Breast epithelium (tissue), 4 donors: ENCODE results near the gene TCOF1. TPM values are rescaled to one million over a fixed set of nuclear protein-coding genes. Genes with fewer than 3 reads are reported as not detected.

Source experiments
- DNase-seq, 2 donors: peaks; one replicate each; pipeline ENCODE4 v3.0.0-alpha.2; 2019; ENCODE audit warnings: low spot score in 2 of 2
- H3K27ac ChIP-seq, 2 donors: fragments of 200-600 bp; sonication (generic) in 1 of 2; one replicate each; pipeline ENCODE4 v1.5.1; 2016 to 2019; ENCODE audit warnings: mild to moderate bottlenecking in 1 of 2
- H3K27me3 ChIP-seq, 2 donors: fragments of 200-600 bp; sonication (generic) in 1 of 2; one replicate each; pipeline versions ENCODE4 v1.5.1 to v1.6.0; 2017 to 2019; ENCODE audit warnings: control low read depth in 1 of 2, mild to moderate bottlenecking in 1 of 2
- H3K36me3 ChIP-seq: fragments of 200-600 bp; one replicate; pipeline ENCODE4 v1.5.1; 2019
- H3K4me1 ChIP-seq, 2 donors: fragments of 200-600 bp; sonication (generic); one replicate each; pipeline ENCODE4 v1.5.1; 2016 to 2019; ENCODE audit warnings: control low read depth in 1 of 2
- H3K4me3 ChIP-seq, 3 donors: fragments of 200-600 bp; sonication (generic); 1 replicate in 2 of 3; 2 replicates in 1 of 3; pipeline ENCODE4 v1.5.1; 2016 to 2019; ENCODE audit warnings: mild to moderate bottlenecking in 3 of 3, moderate library complexity in 2 of 3
- H3K9me3 ChIP-seq, 2 donors: fragments of 200-600 bp; sonication (generic) in 1 of 2; one replicate each; pipeline ENCODE4 v1.5.1; 2016 to 2019; ENCODE audit warnings: control low read depth in 1 of 2
- CTCF ChIP-seq, 3 donors: fragments of 450-650 bp; IDR thresholded peaks; one replicate each; pipeline ENCODE4 v1.5.1; 2016 to 2017; ENCODE audit warnings: antibody characterized with exemption in 3 of 3, mild to moderate bottlenecking in 3 of 3, moderate library complexity in 3 of 3
- POLR2A ChIP-seq: fragments of 450-650 bp; IDR thresholded peaks from one replicate; pipeline ENCODE4 v1.6.1; 2016; ENCODE audit warnings: antibody characterized with exemption, mild to moderate bottlenecking, moderate library complexity
- POLR2AphosphoS5 ChIP-seq, 3 donors: sonication (generic); formaldehyde crosslinking; IDR thresholded peaks; one replicate each; pipeline ENCODE4 v1.6.1; 2017; ENCODE audit warnings: antibody characterized with exemption in 3 of 3
- intact Hi-C: fragments of 100-400 bp; cut with DNase I; formaldehyde crosslinking; loops from one replicate; pipeline ENCODE4 v1.15.1; 2023; ENCODE audit warnings: low total_unique reads
- total RNA-seq, 3 donors: library from RNA; depleted of rRNA; stranded (reverse); fragments of >200 nt; gene quantifications; one replicate each; pipeline ENCODE4 v1.1.0, GENCODE V29; 2016

The TCOF1 gene
- total RNA-seq, 3 donors from 2014 or later, result 20.6 to 37.7 (median 36.1) TPM

DNA sequence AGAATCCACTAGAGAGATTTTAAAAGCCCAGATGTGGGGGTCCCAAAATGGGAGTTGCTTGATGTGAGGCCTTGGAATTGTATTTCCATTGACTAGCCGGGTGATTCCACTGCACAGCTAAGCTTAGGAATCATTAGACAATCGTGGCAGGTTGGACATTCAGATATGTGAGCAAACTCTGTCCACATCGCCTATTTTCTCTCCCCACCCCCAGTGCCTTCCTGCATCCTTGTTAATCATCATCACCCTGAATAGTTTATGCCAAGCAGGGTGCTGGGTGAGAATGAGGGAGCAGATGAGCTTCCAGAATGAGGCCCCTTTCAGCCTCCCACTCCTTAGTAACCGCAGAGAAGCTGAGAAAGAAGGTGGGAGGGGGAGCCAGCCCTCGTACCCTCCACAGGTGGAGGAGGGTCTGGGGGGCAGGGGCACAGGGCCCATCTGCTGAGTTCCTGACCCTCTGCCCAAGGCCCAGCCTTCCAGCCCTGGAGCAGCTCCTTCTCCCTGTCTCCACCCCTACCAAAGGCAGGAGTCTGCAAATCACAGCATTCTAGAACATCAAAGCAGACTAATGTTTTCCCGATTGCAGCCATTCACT is 7.7 kb upstream of the TCOF1 start:
- Histone ChIP-seq H3K27ac (no peak overlapping the region), H3K36me3 (no peaks in the 10 kb centered on the region), H3K9me3 (no peaks in the 10 kb centered on the region), H3K4me1 (no peaks in the 10 kb centered on the region), H3K4me3 (no peak overlapping the region), H3K27me3 (no peaks in the 10 kb centered on the region)
- no peak for DNase-seq
- TF ChIP-seq POLR2A (no peak), CTCF (IDR thresholded peaks at IDR 0.05) (no peak), POLR2AphosphoS5 (IDR thresholded peaks at IDR 0.05) (no peak)
- intact Hi-C loops, result no loop called here

DNA sequence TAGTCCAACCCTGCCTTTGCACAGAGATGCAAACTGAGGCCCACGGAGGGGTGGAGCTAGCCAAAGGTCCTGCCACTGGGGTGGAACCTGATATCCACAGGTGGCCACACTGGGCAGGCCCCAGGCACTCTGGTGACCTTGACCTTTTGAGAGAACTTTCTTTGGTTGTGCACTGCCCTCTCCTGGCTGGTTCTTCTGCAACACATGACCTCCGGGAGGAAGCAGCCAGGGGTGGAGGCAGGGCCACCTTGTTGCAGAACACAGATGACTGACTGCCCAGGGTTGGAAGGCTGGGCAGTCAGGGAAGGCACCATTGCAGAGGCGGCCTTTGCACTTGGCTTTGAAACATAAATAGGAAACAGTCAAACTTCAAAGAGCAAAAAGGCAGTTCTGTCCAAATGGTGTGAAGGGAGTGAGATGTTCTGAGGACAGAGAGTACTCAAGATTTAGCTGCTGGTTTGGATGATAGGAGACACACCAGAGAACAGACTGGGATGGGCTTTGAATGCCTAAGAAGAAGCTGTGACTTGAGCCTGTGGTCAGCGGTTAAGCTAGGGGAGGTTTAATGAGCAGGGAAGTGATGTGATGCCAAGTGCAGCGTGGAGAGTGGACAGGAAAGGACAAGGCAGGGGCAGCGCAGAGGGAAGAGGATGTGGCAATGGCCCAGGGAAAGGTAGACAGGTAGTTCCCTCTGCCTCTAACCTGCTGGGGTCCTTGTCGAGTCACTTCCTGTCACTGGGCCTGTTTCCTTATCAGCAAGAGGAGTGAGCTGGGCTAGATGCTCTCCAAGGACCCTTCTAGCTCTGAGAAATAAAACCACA is 6.8 kb upstream of the TCOF1 start:
- no peaks in the 10 kb centered on the region for H3K9me3 ChIP-seq
- intact Hi-C loops, result no loop called here

GRCh38 chr5:150352244-150353031 is 5.1 kb upstream of the TCOF1 start:
- no peaks in the 10 kb centered on the region for H3K36me3 ChIP-seq
- intact Hi-C loops, result no loop called here
- H3K4me3 ChIP-seq, result no peak overlapping the region
- H3K9me3 ChIP-seq, result no peaks in the 10 kb centered on the region
- no peak for DNase-seq
- H3K4me1 ChIP-seq, result no peaks in the 10 kb centered on the region
- TF ChIP-seq POLR2A, result no peak
- no peak for TF ChIP-seq POLR2AphosphoS5 (IDR thresholded peaks at IDR 0.05)
- TF ChIP-seq CTCF (IDR thresholded peaks at IDR 0.05), result no peak
- peak overlapping the region; percentile 65 for H3K27ac ChIP-seq
- no peaks in the 10 kb centered on the region for H3K27me3 ChIP-seq

More for the DNA sequence above, 6.8 kb upstream of the TCOF1 start:
- H3K27ac ChIP-seq, result no peak overlapping the region
- peak; percentile 25 to 58 for DNase-seq
- no peak overlapping the region for H3K4me3 ChIP-seq
- H3K4me1 ChIP-seq, result no peaks in the 10 kb centered on the region
- TF ChIP-seq POLR2AphosphoS5 (IDR thresholded peaks at IDR 0.05) (no peak), CTCF (IDR thresholded peaks at IDR 0.05) (peak in 1 of 3 donors; percentile 52)
- H3K36me3 ChIP-seq, result no peaks in the 10 kb centered on the region
- H3K27me3 ChIP-seq, result no peaks in the 10 kb centered on the region

GRCh38 chr5:150353032-150353675 is 4.3 kb upstream of the TCOF1 start:
- intact Hi-C loops, result no loop called here
- Histone ChIP-seq H3K27me3 (no peaks in the 10 kb centered on the region), H3K4me3 (no peak overlapping the region), H3K36me3 (no peaks in the 10 kb centered on the region), H3K4me1 (peaks cover 0 to under 1% of the 10 kb centered on the region in 2 donors), H3K9me3 (no peaks in the 10 kb centered on the region), H3K27ac (peak overlapping the region; percentile 20 to 65)
- DNase-seq, result no peak
- no peak for TF ChIP-seq CTCF (IDR thresholded peaks at IDR 0.05)
- no peak for TF ChIP-seq POLR2AphosphoS5 (IDR thresholded peaks at IDR 0.05)
- TF ChIP-seq POLR2A, result no peak
